GM20000 (cell line): ENCODE data around the gene ULBP2.
"Not testable (repeated sequence)": the region's sequence is repeated elsewhere in the genome, so short reads cannot be mapped to it uniquely, and the experiment has no call there.

ENCODE experiments used
- DNase-seq: peaks from one replicate; pipeline ENCODE4 v3.0.0; 2012; ENCODE audit warnings: low spot score
- TF ChIP-seq, protein P1 (sequence below): IDR thresholded peaks from 2 replicates; pipeline ENCODE4 v1.5.1; 2012; ENCODE audit warnings: mild to moderate bottlenecking, control low read depth; ENCODE audit errors: extremely low read depth, missing control alignments

Gene ULBP2

DNA sequence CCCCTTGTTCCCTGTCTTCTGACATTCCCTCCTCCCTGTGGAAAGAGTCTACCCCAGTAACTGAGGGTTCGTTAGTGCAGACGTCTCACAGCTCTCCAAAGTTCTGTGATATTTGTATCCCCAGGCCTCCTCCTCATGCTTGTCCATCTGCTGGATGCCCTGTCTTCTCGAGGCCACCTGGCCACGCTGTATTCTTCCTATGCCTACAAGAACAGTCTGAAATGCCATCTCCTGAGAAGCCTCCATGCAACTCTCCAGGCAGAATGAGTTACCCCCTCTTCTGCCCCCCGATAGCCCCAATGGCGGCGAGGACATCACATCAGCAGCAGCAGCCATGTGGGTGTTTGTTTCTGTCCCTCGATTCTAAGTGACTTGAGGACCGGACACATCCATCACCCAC lies 9.3 kb downstream of the ULBP2 start:
- no peak for DNase-seq

DNA sequence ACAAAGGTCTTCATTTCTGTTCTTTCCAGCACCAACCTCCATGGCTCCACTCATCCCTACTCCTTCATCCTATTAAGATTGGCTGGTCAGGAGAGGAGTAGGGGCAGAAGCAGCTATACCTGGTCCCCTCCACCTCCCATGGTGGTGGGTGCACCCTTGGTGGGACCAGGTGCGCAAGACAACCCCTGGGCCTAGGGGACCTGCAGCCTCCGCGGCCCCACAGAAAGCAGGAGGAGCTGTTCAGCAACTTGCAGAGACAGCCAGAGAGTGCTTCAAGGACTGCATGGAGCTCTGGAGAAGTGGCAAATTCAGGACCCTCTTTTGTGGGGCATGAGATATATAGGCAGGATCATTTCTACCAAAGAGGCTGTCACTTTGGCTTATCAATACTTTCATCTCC lies 9.8 kb downstream of the ULBP2 start:
- TF ChIP-seq, protein P1, sequence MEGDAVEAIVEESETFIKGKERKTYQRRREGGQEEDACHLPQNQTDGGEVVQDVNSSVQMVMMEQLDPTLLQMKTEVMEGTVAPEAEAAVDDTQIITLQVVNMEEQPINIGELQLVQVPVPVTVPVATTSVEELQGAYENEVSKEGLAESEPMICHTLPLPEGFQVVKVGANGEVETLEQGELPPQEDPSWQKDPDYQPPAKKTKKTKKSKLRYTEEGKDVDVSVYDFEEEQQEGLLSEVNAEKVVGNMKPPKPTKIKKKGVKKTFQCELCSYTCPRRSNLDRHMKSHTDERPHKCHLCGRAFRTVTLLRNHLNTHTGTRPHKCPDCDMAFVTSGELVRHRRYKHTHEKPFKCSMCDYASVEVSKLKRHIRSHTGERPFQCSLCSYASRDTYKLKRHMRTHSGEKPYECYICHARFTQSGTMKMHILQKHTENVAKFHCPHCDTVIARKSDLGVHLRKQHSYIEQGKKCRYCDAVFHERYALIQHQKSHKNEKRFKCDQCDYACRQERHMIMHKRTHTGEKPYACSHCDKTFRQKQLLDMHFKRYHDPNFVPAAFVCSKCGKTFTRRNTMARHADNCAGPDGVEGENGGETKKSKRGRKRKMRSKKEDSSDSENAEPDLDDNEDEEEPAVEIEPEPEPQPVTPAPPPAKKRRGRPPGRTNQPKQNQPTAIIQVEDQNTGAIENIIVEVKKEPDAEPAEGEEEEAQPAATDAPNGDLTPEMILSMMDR: no peak
- DNase-seq: no peak

More for the DNA sequence above, 9.3 kb downstream of the ULBP2 start:
- TF ChIP-seq, protein P1: no peak

DNA sequence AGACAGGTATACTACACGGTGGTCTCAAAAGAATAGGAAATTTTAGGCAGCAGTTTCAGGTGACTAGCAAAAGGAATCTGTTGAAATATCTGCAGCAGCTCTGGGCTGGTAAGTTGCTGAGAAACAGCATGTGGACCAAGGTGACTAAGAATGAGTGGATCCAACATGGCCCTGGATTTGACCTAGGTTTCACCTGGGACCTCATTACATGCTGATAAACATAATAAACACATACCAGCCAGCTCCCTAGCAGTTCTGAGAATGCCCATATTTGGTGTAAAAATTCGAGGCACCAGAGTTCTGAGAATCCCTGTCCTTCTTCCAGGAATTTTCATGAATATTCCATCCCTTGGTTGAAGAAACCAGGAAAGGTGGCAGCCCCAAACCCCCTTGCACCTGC lies 11.6 kb downstream of the ULBP2 start:
- DNase-seq: not testable (repeated sequence)

DNA sequence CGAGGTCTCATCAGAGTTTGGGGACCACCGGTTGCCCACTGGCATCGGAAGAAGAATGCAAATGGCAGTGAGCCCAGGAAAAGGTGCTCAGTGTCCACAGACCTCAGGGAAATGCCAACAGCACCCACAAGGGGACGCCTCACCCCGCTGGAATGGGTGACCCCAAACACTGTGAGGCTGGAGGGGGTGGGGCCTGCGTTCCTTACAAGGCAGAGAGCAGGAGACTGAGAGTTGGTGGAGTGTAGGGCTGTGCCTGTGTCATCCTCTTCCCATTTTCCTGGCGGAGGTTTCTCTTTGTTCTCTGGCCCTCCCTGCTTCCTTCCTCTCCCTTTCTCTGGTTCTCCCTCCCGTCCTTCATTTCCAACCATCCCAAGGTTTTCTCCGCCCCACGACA lies 12.1 kb downstream of the ULBP2 start:
- not testable (repeated sequence) for DNase-seq

DNA sequence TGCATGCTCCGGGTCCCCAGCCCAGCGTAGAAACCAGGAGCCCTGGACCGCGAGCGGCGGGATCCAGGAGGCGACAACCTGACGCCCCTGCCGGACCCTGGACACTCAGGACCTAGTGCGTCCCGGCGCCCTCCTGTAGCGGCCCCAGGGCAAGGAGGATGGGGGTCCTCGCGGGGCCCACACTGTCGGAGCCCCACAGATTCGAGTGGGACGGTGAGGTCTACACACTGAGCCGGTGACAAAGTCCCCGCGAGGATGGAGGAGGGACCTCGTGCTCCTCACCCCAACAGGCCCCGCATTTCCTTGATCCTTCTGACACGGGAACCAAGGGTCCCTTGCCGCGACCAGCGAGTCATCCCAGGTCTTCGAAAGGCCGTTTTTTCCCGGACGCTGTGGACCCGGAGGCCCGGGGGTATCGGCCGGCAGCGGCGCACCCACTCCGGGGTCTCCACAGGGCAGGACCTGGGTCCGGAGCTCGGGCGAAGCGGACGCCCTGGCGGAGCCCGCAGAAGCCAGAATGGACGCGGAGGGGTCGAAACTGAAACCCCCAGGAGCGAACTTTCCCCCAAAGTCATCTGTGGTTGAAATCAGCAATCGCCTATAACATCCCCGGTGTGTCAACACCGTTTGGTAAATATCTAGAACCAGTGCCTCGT lies 12.6 kb downstream of the ULBP2 start:
- DNase-seq: not testable (repeated sequence)

DNA sequence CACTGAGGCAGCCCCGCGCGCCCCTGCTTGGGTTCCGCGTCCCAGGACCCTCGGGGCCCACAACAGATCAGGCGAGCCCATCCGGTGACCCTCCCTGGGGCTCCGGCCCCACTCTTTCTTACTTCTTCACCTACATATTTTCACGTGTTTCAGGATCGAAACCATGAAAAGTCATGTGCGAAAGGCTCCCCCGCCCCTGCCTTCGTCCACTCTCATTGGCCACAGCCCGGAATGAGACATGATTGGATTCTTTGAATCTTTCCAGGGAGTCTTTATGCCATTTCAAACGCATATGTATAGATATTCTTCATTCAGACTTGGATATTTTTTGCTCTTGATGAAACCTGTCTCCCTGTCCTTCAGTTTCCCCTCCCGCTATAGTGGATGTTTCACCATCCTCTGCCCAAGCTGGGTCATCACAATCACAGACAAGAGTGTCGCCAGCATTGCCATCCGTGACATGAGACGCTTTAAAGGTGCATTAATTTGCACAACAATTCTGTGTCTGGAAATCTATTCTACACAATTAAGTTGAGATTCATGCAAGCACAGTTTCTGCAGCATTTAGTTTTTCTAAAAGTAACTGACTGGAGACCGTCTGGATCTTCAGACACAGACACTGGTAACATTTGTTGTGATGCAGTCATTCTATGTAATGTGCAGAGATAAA lies 13.3 kb downstream of the ULBP2 start:
- DNase-seq: not testable (repeated sequence)

DNA sequence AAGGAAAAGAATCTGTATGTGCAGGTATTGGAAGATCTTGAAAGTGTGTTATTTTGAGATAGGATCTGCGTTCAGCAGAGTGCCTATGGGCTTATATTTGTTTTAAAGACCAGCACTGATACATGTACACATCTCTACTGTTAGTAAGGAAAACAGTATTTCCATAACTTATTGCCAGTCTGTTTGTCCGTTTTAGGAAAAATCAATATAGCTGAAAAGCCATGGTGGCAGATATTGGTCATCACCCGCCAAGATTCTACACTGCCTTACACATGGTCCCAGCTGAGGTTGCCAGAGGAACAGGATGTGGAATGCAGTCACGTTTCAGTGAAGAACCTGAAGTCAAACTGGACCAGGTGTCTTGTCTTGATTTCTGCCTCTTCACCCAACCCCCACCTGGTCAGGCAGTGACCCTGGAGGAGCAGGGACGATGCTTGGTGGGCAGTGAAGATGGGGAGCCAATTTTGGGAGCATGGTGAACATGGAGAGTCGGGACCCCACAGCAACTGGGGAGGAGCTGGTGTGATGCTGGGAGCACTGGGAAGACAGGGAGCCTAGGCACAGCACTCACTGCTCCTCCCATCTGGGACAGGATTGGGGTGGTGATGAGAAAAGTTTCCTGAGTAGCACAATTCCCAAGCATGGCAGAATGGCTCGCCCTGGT lies 14.0 kb downstream of the ULBP2 start:
- not testable (repeated sequence) for DNase-seq

DNA sequence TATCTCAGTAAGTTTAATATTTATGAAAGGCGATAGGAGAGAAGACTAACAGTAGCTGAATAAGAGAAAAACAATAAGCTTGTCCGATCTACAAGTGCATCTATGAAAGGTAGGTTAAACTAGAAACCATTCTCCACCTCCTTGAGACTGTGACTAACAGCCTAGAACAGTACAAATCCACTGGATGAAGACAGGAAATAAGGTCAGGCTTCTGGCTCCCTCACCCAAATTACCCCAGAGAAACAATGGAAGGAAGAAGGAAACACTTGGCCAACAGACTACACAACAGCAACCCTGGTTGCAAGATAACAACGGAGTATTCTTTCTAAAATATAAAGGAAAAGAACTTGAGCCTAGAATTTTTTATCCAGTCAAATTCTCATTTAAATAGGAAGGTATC lies 16.3 kb downstream of the ULBP2 start:
- DNase-seq: not testable (repeated sequence)

DNA sequence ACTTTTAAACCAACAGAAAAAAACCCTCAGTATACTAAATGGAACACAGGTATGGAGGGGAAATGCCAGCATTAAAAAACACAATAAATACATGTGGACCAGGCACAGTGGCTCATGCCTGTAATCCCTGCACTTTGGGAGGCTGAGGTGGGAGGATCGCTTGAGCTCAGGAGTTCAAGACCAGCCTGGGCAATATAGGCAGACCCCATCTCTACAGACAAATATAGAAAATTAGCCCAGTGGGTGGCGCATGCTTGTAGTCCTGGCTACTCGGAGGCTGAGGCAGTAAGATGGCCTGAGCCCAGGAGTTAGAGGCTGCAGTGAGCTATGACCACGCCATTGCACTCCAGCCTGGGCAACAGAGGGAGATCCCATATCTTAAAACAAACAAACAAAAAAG lies 18.0 kb downstream of the ULBP2 start:
- DNase-seq: not testable (repeated sequence)

DNA sequence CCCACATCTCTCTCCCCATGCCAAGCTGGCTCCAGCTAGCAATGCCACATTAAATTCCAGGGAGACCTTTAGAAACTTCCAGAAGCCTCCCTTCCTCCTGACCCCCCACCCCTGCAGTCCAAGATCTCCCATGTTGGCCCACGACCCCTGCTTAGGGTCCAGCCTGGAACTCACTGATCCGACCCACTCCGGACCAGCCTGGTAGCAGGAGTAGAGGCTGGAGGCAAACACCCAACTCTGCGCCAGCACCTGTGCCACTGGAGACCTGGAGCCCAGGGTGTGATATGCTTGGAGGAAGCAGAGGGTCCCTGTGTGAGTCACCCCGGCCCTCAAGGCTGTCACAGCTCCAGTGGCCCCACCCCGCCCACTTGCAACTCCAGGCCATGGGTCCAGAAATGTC lies 18.7 kb downstream of the ULBP2 start:
- no peak for DNase-seq
- TF ChIP-seq, protein P1: no peak

DNA sequence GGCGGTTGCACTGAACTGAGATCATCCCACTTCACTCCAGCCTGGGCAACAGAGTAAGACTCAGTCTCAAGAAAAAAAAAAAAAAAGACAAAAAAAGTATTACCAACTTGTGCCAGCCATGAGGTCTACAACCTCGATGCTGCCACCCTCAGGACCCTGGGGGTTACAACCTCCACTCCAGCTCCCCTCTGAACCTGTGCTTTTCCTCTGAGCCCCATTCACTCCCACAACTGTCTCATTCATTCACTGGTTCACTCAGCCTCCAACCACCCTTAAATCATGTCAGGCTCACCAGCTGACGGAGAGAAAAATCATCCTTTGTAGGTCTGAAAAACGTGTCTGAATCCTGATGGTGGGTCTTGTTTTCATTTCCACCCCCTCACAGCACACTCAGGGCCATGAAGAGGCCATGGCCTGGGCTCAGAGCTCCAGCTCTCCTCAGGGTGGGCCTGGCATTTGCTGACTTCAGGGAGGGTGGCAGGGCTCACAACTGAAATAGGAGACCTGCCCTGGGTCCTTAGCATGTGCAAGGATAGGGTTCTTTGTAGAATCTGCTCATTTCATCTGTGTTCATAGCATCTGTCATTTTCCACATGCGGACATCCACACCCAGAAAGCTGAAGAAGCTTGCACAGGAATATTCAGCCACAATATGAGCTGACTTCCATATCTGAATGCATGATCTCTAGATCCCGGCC lies 20.1 kb downstream of the ULBP2 start:
- no peak for DNase-seq
- TF ChIP-seq, protein P1: no peak
